ENCODE measurements around the gene C8G.

The C8G gene

GRCh38 chr9:136981588-136982231, 36.7 kb downstream of the C8G start:
- no peak for DNase-seq (ENCODE audit: extremely low read depth, low read depth)
- H3K4me3 ChIP-seq (replicated peaks; ENCODE audit: low read depth, low read length): no peak overlapping the region
- TF ChIP-seq, protein P1, sequence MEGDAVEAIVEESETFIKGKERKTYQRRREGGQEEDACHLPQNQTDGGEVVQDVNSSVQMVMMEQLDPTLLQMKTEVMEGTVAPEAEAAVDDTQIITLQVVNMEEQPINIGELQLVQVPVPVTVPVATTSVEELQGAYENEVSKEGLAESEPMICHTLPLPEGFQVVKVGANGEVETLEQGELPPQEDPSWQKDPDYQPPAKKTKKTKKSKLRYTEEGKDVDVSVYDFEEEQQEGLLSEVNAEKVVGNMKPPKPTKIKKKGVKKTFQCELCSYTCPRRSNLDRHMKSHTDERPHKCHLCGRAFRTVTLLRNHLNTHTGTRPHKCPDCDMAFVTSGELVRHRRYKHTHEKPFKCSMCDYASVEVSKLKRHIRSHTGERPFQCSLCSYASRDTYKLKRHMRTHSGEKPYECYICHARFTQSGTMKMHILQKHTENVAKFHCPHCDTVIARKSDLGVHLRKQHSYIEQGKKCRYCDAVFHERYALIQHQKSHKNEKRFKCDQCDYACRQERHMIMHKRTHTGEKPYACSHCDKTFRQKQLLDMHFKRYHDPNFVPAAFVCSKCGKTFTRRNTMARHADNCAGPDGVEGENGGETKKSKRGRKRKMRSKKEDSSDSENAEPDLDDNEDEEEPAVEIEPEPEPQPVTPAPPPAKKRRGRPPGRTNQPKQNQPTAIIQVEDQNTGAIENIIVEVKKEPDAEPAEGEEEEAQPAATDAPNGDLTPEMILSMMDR (IDR thresholded peaks at IDR 0.05; ENCODE audit: low read depth, low read length, missing control alignments): no peak

DNA sequence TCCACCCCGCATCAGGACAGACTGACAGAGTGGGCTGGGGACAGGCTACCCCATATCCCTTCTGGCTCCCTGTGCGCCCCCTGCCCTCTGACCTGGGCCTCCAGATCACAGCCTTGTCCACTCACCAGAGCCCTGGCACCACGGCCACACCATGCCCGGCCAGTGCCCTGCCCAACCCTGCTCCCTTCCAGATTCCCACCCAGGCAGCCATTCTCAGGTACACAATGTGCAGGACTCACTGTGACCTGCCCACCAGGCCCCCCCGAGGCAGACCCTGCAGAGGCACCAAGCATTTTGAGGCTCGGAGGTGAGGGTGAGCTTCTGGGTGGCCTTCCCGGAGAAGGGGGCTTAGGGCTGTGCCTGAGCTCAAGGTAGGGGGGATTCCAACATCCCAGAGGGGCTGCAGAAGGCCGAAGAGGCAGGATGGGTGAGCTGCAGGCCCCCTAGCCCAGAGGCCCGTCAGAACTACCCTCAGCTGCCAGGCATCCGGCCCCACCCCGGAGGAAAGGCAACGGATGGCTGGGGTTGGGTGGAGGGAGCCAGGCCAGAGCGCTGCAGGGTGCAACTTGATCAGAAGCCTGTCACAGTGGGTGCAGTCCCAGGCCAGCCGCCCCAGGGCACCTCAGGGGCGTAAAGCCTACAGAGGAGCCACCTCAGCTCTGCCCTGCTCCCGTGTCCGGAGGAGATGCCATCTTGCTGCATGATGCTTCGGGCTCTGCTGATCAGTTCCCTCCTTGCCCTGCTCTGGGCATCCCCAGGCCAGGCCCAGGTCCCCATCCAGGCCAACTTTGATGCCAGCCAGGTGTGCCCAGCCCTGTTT, 37.4 kb downstream of the C8G start, which contains the start of gene LCNL1:
Gene LCNL1, plus strand, starts transcription at position 762 of the 820 bp plus-strand sequence. CDS start 594 bp downstream, outside the sequence.
- TF ChIP-seq, protein P1 (IDR thresholded peaks at IDR 0.05; ENCODE audit: low read depth, low read length, missing control alignments): no peak
- DNase-seq (ENCODE audit: extremely low read depth, low read depth): no peak
- H3K4me3 ChIP-seq (replicated peaks; ENCODE audit: low read depth, low read length): no peak within 1 kb of the TSS

GRCh38 chr9:136983167-136983566, 38.1 kb downstream of the C8G start:
- TF ChIP-seq, protein P1 (IDR thresholded peaks at IDR 0.05; ENCODE audit: low read depth, low read length, missing control alignments): no peak
- H3K4me3 ChIP-seq (replicated peaks; ENCODE audit: low read depth, low read length): no peak overlapping the region
- DNase-seq (ENCODE audit: extremely low read depth, low read depth): no peak

- TF ChIP-seq, protein P1 (IDR thresholded peaks at IDR 0.05; ENCODE audit: low read depth, low read length, missing control alignments): no peak
- DNase-seq (ENCODE audit: extremely low read depth, low read depth): no peak
- H3K4me3 ChIP-seq (replicated peaks; ENCODE audit: low read depth, low read length): no peak overlapping the region
Observed at GRCh38 chr9:136983656-136984314, 38.7 kb downstream of the C8G start.

GRCh38 chr9:136984464-136985026, 39.5 kb downstream of the C8G start:
- TF ChIP-seq, protein P1 (IDR thresholded peaks at IDR 0.05; ENCODE audit: low read depth, low read length, missing control alignments): no peak
- no peak overlapping the region for H3K4me3 ChIP-seq (replicated peaks; ENCODE audit: low read depth, low read length)
- no peak for DNase-seq (ENCODE audit: extremely low read depth, low read depth)

DNA sequence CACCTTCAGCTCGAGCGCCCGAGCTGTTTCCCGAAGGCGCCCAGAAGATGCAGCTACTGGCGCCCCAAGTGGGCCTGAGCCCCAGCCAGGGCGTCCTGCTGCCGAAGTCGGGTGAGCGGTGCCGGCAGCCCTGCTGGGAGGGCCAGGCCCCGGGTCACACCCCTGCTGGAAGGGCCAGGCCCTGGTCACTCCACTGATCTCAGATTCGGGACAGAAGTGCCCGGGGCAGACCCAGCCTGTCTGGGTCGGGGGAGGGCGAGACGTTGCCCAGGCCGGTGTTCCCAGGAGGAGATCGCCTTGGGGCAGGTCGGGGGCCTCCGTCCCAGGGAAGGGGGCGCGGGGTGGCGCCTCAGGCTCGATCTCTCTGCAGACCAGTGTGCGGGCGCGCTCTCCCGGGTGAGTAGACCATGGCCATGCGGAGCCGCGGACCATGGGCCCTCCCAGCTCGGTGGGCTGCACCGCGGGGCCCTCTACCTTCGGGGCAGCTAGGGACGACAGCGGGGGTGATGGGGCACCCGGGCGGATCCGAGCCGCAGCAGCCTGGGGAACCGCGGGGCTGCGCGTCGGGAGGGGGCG, 40.1 kb downstream of the C8G start:
- DNase-seq (ENCODE audit: extremely low read depth, low read depth): no peak
- H3K4me3 ChIP-seq (replicated peaks; ENCODE audit: low read depth, low read length): no peak overlapping the region
- TF ChIP-seq, protein P1 (IDR thresholded peaks at IDR 0.05; ENCODE audit: low read depth, low read length, missing control alignments): no peak

Data from HFF-Myc (cell line).